ENCODE measurements around the gene PEX14. TPM values are rescaled to one million over a fixed set of nuclear protein-coding genes. Genes with fewer than 3 reads are reported as not detected.

The PEX14 gene
- total RNA-seq, 1 donor from 2014 or later, result 35.4 TPM

DNA sequence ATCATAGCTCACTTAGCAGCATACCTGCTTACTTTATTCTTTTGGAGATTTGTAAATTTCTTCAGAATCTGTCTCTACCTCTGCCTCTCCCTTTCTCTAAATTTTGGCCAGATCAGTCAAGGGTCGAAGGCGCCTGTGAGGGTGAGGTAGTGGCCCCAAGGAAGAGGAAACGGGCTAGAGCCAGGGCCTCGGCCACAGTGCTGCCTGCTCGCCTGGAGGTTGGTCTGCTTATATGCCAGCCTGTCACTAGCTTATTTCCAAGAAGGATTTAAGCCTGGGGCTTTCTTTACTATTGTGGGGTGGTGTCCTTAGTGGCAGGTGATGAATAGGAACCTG is 19.6 kb downstream of the PEX14 start:
- DNase-seq (ENCODE audit: low spot score), result no peak

DNA sequence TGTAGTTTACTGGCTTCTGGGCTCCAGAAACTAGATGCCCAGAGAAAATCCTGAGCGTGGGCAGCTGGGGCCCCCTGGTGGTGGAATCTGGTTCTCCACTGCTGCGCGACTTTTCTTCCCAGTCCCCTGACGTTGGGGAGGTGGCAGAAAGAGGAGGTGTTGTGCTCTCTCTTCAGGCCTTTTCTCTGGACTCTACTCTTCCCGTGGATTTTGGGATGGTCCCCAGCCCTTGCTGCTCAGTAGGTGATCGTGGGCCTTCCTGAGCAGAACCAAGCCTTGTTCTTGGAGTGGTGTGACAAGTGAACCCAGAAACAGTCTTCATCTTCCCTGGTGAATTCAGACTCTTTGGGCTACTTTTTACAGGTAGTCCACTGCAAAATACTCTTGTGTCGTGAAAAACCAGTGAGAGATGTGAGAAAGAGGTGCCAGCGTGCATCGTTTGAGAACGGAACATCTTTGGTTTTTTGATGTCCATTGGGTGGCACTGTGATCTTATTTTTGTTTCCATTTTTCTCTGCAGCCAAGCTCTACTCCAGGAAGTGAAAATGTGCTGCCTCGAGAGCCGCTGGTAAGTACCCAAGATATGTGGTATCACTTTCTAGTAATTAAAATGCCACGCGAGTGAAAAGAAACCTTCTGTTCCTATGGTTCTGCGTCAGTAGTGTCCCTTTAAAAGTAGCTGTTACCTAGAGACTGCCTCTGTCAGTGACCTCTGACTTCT is 20.2 kb downstream of the PEX14 start:
- peak; percentile 93 for DNase-seq (ENCODE audit: low spot score)

DNA sequence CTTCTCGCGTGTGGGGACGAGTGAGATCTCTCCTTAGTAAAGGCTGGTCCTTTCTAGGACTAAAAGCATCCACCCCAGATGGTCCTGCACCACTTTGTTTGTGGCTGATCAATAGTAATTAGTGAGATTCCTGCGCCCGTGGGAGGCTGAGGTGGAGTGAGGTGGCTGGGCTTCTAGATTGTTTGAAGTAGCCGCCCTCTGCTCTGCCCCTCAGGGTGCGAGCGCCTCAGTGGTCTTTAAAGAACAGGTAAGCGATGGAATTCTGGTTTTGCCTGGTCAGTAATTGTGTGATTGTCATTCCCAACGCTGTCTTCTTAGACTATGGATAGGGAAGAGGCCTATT is 20.7 kb downstream of the PEX14 start:
- DNase-seq (ENCODE audit: low spot score), result no peak

DNA sequence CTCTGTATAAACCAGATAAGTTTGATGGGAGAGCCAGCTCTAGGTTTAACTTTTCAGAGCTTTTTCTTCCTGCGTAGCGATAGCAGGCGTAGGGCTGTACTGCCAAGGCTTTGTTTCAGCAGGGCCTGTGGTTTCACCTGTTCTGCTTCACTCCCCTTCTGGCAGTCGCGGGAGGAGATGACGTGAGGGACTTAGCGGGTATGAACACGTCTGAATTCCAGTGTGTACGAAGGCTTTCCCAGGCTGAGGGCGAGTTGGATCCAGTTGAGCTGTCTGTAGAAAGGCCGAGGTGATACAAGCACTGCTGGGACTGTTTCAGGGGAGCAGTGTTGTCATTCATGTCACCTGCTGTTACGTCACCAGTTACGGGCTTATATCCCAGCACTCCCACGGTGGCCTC is 21.2 kb downstream of the PEX14 start:
- no peak for DNase-seq (ENCODE audit: low spot score)

DNA sequence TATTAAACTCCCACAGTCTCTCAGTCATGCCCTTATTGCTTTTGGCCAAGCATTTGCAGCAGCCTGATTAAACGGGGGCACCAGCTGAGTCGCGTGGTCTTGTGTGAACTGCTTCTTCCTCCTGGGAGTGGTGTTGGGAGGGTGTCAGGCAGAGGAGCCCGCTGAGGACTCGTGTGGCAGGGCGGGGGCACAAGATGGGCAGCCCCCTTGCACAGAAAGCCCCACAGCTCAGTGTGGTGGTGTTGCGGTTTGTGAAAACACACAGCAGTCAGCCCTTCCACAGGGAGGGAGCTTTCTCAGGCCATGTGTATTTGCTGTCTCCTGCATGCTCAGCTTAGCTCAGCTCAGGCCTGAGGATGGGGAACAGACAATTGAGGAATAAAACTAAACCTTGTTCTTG is 22.4 kb downstream of the PEX14 start:
- DNase-seq (ENCODE audit: low spot score), result no peak

DNA sequence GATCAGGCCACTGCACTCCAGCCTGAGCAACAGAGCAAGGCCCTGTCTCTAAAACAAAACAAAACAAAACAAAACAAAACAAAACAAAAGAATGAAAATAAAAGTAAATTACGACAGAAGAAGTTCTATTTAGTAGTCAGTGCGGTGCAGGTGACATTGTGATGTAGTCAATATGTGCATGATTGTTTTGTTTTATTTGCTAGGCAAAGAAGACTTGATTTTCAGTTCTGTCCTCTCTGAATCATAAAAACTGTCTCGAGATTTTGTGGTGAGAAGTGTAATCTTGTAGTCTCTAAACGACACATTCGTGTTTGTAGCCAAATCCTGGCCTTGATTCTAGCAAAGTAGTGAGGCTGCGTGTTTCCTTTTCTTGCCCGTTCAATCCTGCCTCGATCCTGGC is 23.5 kb downstream of the PEX14 start:
- no peak for DNase-seq (ENCODE audit: low spot score)

DNA sequence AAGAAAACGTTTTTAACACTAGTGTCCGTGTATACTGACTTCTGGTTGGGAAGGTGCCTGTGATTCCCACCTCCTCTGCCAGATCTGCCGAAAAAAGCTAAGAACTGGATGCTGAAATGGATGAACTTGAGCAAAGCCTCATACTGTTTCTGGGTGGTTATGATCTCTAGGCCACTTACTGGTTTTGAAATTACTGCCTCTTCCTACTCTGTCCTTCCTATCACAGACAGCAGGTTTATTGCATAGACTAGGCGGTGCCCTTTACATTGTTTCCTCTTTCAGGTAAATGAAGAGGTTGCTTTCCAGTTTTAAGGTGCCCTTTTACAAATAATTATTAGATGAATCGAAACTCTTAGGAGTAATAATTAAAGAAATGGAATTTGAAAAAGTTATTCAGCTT is 27.5 kb downstream of the PEX14 start:
- no peak for DNase-seq (ENCODE audit: low spot score)

DNA sequence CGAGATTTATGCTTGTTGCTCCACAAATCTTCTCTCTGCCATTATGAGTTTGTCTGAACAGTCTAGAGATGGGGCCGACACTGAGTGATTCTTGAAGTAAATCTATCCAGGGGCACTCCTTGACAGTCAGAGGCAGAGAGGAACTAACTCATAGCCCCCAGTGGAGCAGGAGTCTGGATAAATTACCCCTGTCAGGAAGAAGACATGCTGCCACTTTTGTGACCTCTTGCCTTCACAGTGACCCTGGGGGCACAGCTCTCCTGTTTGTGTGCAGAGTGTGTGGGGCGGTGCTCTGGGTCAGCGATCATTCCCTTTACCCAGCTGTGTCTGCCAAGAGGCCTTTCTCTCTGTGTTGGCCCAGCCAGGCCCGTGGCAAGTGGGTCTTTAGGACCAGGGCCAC is 29.5 kb downstream of the PEX14 start:
- peak; percentile 26 for DNase-seq (ENCODE audit: low spot score)

DNA sequence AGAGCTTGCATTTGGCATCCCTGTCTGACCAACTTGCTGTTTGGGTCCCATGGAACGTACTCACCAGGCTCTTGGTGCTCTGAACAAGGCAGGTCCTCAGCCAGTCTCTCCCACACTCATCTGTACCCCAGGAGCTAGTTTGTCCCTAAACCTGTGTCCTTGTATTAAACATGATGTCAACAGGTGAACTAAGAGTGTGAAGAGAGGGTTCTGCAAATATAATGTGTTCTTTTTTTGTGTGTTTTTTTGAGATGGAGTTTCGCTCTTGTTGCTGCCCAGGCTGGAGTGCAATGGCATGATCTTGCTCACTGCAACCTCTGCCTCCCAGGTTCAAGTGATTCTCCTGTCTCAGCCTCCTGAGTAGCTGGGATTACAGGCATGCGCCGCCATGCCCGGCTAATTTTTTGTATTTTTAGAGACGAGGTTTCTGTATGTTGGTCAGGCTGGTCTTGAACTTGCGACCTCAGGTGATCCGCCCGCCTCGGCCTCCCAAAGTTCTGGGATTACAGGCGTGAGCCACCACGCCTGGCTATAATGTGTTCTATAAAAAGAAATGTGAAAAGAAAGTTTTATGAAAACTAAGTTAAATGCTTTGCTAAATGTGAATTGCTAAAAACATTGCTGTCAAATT is 31.4 kb downstream of the PEX14 start:
- peak; percentile 20 for DNase-seq (ENCODE audit: low spot score)

DNA sequence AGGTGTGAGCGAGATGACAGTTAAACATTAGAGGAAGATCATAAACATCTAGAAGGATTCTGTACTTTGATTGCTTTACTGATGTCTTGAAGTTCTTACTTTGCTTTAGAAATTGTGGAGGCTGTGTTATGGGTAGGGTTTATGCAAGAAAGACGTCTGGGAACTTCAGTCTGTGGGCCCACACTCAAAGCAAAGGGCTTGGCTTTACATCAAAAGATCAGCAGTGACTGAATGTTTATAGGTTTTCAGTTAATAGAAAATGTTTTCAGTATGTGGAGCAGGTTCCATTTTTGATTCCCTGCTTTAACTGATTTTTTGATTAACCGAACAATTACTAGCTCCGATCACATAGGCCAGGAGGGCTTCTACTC is 31.9 kb downstream of the PEX14 start:
- DNase-seq (ENCODE audit: low spot score), result no peak

DNA sequence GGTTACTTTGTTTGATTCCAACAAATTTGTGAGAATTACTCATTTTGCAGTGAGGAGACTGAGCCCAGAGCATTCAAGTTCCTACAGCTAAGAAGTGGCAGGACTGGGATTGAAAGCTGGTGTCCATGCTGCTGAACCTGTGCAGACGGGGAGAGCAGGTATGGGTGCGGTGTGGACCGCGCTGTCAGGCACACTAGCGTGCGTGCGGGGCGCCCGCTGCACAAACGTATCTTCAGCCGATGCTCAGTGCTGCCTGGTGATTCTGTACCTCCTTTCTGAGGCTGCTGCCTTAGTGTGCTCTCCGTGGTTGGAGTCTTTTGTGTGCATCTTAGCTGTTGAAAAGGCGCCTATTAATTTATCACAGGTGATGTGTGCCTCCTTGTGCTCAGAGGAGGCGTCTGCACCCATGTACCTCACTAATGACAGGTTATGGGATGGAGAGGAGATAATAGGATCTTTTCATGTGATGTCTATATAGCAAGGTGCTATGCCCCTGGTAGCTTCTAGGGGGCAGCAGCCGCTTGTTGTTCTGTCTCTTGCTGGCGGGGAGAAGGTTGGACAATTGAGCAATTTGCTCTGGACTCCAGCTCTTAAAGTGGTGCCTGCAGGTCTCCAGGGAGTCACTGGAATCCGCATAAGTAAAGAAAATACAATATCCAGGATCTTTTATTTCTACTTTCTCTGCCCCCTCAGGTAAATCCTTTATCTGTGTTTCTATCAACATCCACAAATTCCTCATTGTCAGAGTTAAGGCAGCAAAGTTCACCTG is 32.5 kb downstream of the PEX14 start:
- no peak for DNase-seq (ENCODE audit: low spot score)

DNA sequence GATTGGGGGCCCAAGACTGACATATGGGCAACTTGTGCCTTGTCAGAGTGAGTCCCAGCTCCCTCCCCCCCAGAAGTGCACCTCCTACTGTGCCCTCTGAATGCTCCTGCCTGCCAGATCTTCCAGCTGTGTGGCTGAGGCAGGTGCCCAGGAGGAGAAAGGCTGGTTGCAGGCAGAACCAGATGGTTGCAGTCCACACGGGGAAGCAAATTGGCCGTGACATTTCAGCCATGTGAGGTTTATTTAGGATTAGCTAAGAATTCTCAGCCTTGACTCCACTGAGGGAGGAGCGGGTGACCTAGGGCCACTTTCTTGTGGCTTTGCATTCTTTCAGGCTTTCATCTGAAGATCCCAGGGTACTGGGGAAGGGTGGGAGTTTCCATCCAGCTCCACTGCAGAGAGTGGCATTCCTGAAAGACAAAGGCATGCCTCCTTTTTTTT is 33.8 kb downstream of the PEX14 start:
- DNase-seq (ENCODE audit: low spot score), result peak; percentile 22

DNA sequence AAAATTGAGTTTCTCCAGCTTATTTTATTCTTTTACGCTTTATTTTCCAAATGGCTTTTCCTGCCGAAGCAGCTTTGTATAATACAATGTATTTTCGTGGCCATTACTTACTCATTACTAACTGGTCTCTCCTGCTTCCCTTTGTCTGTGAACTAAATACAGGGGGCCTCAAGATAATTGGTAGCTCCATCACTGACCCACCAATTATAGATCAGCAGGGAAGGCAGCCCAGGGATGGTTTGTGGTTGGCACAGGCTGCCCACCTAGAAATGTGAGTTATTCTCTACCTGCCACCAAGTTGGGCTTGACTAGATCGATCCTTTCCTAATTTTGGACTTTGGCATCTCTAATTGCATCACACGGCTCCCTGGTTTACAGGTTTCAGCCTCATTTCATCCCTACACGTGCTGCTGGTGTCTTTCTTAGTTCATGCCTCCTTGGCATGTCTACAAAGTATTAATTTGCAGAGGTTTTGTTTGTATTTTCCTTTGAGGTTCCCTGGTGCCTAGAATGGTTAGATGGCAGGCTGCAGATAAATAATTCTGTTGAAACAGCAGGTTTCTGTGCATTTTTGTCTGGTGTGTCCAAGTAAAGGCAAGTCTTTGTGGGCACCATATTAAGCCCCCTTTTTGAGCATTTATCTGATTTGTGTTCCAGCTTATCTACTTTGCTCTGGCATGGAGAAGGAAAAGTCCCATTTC is 35.2 kb downstream of the PEX14 start:
- peak; percentile 20 for DNase-seq (ENCODE audit: low spot score)

DNA sequence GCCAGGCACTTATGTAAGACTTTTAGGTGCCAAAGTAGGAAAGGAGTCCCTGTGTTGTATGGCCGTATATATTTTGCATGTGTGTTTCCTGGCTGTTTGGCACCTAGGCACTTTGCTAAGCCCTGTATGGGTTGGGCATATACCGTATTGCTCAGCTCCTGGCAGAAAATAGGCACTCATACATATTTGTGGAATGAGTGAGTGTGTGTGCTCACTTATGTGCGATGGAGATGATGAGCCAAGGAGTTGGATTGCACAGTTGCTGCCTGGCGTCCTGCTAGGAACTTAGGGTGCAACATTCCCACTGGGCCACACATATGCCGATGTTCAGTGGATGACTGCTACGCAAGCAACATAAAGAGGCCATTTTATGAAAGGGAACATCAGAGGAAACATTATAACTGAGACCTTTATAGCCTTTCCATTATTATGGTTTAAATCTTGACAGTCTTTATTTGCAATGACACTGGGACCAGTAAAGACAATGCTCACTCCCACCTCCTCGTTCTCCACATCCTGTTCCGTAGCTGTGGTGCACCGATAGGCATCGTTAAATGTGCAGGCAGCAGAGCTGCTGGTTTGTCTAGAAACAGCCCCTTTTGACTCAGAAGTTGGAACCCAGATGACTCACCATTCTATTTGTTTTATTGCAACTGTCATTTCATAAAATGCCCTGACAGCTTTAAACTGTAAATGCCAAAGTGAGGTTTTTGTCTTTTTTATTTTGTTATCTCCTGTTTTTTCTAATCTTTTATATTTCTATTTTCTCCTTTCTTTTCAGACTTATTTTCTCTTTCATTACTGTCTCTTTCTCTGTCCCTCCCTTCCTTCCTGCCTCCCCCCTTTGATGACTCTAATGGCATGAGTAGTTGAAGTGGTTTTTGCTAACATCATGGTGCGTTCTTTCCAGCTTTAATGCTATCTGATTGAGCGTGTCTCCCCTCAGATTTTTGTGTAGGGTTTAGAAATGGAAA is 36.1 kb downstream of the PEX14 start:
- peak; percentile 45 for DNase-seq (ENCODE audit: low spot score)

DNA sequence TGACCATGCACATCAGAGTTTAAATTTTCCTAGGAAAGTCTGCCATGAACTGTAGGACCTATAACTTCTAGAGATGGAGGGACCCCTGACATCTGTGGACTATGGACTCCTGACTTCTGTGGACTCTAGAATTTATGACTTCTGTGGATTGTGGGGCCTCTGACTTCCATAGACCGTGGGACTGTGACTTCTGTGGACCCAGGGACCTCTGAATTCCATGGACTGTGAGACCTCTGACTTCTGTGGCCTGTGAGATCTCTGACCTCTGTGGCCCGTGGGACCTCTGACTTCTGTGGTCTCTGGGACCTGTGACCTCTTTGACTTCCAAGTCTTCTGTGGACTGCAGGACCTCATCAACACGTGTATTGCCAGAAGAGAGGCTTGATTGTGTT is 36.7 kb downstream of the PEX14 start:
- DNase-seq (ENCODE audit: low spot score), result peak; percentile 39

DNA sequence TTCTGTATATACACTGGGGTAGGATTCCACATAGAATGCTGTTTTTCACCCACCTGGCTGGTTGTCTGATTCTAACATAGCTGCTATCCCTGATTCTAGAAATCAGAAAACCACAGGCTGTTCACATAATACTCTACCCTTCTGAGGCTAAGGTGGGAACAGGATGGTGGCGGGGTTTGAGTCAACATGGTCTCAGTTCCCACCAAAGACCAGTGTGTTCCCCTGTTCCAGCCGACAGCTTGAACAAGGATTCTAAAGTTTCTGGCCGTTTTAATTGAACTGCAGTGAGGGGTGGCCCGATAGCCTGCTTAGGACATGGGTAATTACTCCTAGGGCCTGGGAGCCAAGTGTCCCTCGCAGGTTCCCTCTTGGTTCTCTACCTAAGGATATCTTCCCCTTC is 38.4 kb downstream of the PEX14 start:
- DNase-seq (ENCODE audit: low spot score), result peak; percentile 53

DNA sequence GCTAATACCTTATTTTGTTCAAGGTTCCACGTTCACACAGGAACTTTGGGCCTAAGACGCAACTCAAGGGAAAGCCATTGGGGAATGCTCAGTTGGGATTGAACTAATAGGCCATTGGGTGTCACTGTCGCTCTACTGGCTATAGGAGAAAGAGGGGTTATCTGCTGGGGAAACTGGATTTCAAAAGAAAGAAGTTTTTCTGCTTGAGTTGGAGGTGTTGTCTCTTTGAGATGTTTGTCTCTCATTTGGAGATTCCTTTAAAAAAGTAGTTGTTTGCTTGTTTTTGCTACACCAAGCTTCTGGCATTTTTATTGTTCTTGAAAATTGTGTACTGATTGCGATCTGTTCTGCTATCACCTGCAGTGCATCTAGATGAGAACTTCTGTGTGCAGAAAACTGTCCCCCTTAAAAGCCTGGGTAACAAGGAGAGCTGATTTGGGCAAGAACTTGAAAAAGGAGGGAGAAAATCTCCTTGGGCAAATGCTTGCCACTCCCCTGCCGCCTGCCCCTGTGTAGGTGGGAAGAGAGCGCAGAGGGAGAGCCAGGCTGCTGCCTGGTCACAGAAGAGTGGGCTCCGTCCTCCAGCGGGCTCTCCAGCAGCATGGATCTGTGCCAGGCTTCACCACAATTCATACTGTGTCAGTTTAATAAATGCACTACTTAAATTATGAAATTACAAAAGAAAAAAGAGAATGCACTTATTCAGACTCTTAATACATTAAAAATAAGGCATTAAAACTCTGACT is 39.9 kb downstream of the PEX14 start:
- DNase-seq (ENCODE audit: low spot score), result no peak

DNA sequence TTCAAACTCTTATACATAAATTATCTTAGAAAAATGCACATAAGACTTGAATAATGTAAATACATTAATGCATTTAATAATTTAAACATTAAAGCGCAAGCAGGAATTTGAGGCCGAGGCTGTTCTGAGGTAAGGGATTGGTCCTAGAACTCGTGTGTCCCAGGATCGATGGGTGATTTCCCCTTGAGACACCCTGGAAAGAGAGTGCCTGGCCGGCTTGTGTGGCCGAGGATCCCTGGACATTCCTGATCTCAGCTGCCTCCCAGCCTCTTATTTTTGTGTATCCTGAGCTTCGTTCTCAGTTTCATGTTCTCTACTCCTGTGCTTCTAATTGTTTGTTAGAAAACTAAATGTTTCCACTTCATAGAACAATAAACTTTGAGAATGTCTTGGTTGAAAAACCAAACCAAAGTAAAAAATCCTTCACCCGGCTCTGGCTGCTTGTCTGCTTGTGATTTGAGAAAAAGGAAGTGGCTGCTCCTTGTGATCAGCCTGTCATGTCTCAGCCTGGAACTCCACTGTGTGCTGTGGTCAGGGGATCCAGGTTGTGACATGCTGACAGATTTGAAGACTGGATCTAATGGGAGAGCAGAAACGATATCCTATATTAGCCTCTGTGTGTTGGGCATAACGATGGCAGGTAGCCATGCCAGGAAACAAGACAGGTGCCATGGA is 40.7 kb downstream of the PEX14 start:
- DNase-seq (ENCODE audit: low spot score), result peak; percentile 14

DNA sequence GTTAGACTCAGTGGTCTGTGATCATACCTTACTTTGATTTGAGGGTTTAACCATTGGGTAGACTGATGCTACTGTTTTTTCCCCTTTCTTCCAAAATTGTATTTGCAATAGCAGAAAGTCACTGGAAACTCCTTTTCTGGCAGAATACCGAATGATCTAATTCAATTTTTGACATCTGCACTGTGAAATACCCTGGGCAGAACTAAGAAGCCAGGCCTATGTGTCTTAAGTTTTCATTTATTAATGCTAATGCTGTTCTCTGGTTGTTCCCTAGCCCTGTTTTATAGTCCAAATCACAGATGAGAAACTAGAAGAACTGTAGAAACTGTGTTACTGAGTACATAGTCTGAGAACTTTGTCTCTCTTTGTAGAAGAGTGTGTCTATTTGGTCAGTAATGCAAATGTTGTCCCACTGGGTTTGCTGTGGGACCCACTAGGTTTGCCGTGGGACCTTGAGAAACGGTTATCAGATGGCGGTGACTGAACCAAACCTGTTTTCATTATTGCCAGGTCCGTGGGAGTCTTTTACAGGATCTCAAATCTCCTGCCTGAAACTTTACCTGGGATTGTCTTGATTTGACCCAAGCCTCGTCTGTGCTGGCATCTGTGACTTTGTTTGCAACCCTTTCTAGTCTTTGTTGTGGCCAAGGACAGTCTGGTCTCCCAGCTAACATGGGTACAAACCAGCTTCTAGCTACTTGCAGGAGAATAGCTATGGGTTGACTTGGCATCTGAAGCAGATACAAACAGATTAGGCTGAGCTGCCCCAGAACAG is 41.4 kb downstream of the PEX14 start:
- DNase-seq (ENCODE audit: low spot score), result no peak

Measured in mesenteric fat pad (tissue), 1 donor.